Activated naive CD4-positive, alpha-beta T cell treated with anti-CD3 and anti-CD28 coated beads, Interleukin-2, amount 10 ng/mL, durations not matched to agents 7 days and 5 days (primary cell): ENCODE data around the gene DENND1A.

Experiments used
- CTCF ChIA-PET: fragments of 350-600 bp; sonication (Branson Sonifier 250); formaldehyde crosslinking; loops from one replicate; lab custom pipeline; 2021; ENCODE audit warnings: antibody characterized with exemption; lab: Charles Lee
- DNase-seq: peaks from one replicate; pipeline ENCODE4 v3.0.0-alpha.2; 2020
- H3K27ac Mint-ChIP-seq: one replicate; pipeline ENCODE4 v1.8.0; 2021; ENCODE audit warnings: mild to moderate bottlenecking, moderate library complexity, mixed read lengths
- H3K27me3 Mint-ChIP-seq: one replicate; pipeline ENCODE4 v1.8.0; 2021; ENCODE audit warnings: mild to moderate bottlenecking, mixed read lengths
- H3K36me3 Mint-ChIP-seq: one replicate; pipeline ENCODE4 v1.8.0; 2021; ENCODE audit warnings: mixed read lengths
- H3K4me1 Mint-ChIP-seq: one replicate; pipeline ENCODE4 v1.8.0; 2021; ENCODE audit warnings: mixed read lengths
- H3K4me3 Mint-ChIP-seq: one replicate; pipeline ENCODE4 v1.8.0; 2021; ENCODE audit warnings: mild to moderate bottlenecking, moderate library complexity, mixed read lengths
- H3K9me3 Mint-ChIP-seq: one replicate; pipeline ENCODE4 v1.8.0; 2021; ENCODE audit warnings: mixed read lengths

DENND1A gene

DNA sequence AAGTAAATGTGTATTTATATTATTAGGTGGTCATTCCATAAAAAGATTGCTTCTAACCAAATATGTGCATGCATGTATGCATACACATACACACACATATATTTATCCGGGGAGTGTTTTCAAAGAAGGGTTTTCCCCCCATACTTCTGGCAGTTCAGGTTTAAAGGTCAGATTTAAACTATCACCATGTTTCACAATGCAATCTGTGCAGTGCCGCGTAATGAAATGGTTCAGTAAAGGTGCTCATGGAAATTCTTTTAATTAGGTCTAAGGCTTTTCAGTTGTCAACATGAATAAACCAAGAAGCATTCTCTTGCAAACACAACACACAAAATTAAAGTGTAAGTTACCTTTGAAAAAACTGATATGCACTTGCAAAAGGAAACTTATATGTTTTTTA, 362.9 kb downstream of the DENND1A start:
- Mint-ChIP-seq H3K4me1 (peaks cover 13% of the 10 kb centered on the region), H3K9me3 (no peaks in the 10 kb centered on the region), H3K4me3 (no peak overlapping the region), H3K27ac (no peak overlapping the region), H3K27me3 (no peaks in the 10 kb centered on the region), H3K36me3 (peaks cover 3% of the 10 kb centered on the region)
- CTCF ChIA-PET = no interaction called here
- no peak for DNase-seq

DNA sequence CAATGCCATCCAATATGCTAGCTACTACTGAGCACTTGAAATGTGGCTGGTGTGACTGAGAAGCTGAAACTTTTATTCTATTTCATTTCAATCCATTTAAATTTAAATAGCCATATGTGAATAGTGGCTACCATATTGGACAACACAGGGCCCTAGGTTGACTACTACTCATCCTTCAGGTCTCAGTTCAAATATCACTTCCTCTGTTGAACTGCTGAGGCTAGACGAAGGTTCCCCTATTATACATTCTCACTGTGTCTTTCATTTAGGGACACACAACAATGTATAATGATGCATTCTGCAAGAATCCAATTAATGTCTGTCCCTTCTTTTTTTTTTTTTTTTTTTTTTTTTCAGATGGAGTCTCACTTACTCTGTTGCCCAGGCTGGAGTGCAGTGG, 365.3 kb downstream of the DENND1A start:
- H3K36me3 Mint-ChIP-seq = peaks cover 6% of the 10 kb centered on the region
- H3K27me3 Mint-ChIP-seq = no peaks in the 10 kb centered on the region
- peaks cover 17% of the 10 kb centered on the region for H3K4me1 Mint-ChIP-seq
- no peak overlapping the region for H3K27ac Mint-ChIP-seq
- no peak overlapping the region for H3K4me3 Mint-ChIP-seq
- DNase-seq = no peak
- peaks cover 2% of the 10 kb centered on the region for H3K9me3 Mint-ChIP-seq
- CTCF ChIA-PET = no interaction called here

DNA sequence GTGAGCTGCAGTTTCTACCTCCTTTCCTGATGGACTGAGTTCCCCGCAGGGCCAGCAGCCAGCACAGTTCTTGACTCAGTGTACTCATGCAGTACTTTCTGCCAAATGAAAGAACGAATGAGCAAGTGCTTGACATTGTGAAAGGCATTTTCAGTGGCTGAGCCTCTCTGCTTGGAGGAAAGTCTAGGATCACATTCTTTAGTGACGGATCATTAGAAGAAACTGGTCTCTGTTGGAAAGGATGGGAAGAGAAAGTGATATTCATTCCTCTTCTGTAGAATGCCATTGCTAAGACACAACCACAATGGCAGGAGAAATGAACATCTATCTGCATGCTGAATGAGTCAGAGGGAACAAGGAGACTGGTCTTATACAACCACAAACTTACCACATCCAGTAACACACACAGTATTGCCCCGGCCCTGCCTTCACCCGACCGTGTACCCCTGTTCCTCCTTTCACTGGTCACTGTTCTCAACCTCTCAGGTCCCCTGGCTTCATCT, 367.0 kb downstream of the DENND1A start:
- Mint-ChIP-seq H3K27ac (peak overlapping the region; percentile 64), H3K4me3 (no peak overlapping the region), H3K27me3 (no peaks in the 10 kb centered on the region), H3K9me3 (peaks cover 2% of the 10 kb centered on the region), H3K36me3 (peaks cover 2% of the 10 kb centered on the region), H3K4me1 (peaks cover 17% of the 10 kb centered on the region)
- CTCF ChIA-PET = no interaction called here
- DNase-seq = no peak

DNA sequence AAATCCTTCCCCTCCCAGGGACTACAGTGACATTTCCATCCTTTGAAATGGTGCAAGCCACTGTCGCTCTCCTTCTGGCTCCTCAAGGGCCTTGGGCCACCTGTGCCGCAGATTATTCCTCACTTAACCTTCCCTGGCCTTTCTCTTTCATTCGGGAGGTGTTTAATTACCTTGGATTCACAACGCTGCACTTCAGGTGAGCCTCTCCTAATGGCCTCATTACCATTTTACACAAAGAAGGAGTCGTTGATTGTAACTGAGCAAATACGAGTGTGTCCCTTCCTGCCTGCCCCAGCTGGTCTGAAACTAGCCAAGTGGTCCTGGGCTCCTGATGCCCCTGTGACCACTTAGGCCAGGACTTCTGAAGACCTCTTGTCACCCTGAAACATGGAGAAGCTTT, 368.9 kb downstream of the DENND1A start:
- Mint-ChIP-seq H3K27ac (peak overlapping the region; percentile 25), H3K4me1 (peaks cover 17% of the 10 kb centered on the region)

DNA sequence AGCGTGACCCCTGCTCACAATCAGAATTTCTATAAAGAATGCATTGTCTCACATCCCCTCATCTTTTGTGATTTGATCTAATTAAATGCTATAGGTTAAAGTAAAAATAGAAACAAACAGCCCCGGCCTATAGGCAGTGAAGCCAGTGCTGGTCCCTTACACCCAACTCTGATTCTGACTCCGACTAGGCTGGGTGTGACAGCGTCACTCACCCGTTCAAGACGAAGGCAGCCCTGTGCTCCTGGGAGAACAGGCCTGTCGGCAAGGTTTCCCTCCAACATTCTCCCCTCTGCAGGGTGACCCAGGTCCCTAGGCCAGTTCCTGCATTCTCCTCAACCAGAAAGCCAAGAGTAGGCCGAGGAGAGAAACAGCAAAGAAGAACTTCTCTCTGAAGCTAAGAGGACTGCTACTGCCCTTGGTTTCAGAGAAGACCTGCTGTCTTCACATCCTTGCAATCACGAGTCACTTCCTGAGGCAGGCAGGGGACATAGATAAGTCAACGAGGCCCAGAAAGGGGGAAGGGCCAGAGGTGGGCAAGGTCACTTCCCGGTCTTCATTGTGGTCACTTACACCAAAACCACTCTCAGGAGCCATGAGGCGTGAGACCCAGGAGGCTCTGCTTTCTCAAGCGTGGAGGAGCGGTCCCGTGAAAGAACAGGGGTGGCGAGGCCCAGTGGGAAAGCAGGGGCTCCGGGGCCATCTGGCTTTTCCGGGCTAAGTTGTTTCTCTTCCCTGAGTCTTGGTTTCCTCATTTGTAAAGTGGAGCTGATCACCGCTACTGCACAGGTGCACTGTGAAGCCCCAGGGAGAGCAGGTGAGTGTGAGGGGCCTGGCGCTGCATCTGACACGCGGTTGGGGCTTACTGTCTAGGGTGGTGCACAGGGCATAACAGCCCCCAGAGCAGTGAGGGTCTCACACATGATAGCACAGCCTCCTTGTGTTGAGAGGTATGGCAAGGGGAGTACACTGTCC, 373.2 kb downstream of the DENND1A start:
- Mint-ChIP-seq H3K9me3 (peaks cover 2% of the 10 kb centered on the region), H3K27me3 (no peaks in the 10 kb centered on the region), H3K27ac (no peak overlapping the region), H3K36me3 (peaks cover 13% of the 10 kb centered on the region), H3K4me3 (no peak overlapping the region), H3K4me1 (peaks cover 2% of the 10 kb centered on the region)
- CTCF ChIA-PET = no interaction called here
- no peak for DNase-seq

More for the DNA sequence above, 368.9 kb downstream of the DENND1A start:
- peaks cover 11% of the 10 kb centered on the region for H3K36me3 Mint-ChIP-seq
- no peaks in the 10 kb centered on the region for H3K27me3 Mint-ChIP-seq
- DNase-seq = no peak
- H3K9me3 Mint-ChIP-seq = peaks cover 2% of the 10 kb centered on the region
- CTCF ChIA-PET = no interaction called here
- no peak overlapping the region for H3K4me3 Mint-ChIP-seq

DNA sequence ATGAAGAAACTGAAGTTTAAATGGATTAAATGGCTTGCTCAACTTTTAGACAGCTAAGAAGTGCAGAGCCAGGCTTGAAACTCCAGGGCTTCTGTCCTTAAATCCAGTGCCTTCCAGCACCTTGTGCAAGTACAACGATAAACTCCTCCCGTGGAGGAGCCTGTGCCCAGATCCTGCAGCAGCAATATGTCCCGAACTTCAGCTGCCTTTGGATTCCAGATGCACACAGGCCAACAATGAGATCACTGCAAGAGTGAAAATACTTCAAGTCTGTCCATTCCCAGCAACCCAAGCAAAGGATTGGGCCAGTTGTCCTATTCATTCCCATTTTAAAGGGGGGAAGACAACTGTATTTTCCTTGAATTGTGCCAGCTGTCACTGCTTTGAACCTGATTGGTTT, 374.3 kb downstream of the DENND1A start:
- Mint-ChIP-seq H3K4me1 (no peaks in the 10 kb centered on the region), H3K9me3 (peaks cover 2% of the 10 kb centered on the region), H3K4me3 (no peak overlapping the region), H3K27me3 (no peaks in the 10 kb centered on the region), H3K36me3 (peaks cover 10% of the 10 kb centered on the region), H3K27ac (no peak overlapping the region)
- CTCF ChIA-PET = no interaction called here
- DNase-seq = no peak

DNA sequence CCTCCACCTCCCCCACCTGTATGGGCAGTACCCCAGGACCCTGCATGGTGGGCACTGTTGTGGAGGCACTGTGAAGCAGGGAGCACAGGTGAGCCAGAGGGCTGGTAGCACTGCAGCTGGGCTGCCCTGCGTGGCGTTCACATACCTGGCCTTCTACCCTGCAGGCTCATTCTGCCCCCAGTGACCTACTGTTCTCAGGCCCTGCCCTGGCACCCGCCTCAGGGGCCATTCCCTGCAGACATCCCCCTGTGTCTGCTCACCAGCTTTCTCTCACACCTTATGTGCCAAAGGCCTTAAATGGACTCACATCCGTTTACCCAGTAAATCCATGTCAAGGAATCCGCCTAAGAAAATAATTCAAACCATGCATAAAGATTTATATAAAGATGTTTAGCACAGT, 377.4 kb downstream of the DENND1A start:
- Mint-ChIP-seq H3K36me3 (peaks cover 10% of the 10 kb centered on the region), H3K4me3 (no peak overlapping the region), H3K27ac (no peak overlapping the region), H3K27me3 (no peaks in the 10 kb centered on the region), H3K4me1 (no peaks in the 10 kb centered on the region), H3K9me3 (no peaks in the 10 kb centered on the region)
- CTCF ChIA-PET = interaction anchor here (0.6 kb wide), 1 partner anchor 9 kb away, joined by 3 read pairs; no protein-coding TSS in a partner anchor
- DNase-seq = no peak

DNA sequence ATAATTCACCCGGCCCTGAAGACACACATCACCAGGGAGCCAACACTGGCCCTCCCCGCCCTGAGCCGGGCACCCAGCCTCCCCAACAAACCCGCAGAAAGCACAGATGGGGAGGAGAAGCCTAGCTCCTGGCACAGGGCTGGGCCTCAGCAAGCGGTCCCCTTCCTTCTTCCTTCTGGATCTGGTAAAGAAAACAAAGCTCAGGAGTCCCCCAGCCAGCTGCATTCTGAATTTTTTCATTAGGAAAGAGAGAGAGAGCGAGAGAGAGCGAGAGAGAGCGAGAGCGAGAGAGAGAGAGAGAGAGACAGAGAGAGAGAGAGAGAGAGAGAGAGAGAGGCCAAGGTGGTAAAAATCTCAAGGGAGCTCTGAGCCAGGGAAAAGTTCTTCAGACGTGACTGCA, 378.2 kb downstream of the DENND1A start:
- no peak overlapping the region for H3K27ac Mint-ChIP-seq
- no peaks in the 10 kb centered on the region for H3K27me3 Mint-ChIP-seq
- no peaks in the 10 kb centered on the region for H3K9me3 Mint-ChIP-seq
- no peak overlapping the region for H3K4me3 Mint-ChIP-seq
- no peak for DNase-seq
- H3K36me3 Mint-ChIP-seq = peaks cover 7% of the 10 kb centered on the region
- CTCF ChIA-PET = interaction anchor here (0.6 to 0.9 kb wide), 3 partner anchors 9 to 489 kb away, joined by 3 read pairs; no protein-coding TSS in a partner anchor
- H3K4me1 Mint-ChIP-seq = no peaks in the 10 kb centered on the region

DNA sequence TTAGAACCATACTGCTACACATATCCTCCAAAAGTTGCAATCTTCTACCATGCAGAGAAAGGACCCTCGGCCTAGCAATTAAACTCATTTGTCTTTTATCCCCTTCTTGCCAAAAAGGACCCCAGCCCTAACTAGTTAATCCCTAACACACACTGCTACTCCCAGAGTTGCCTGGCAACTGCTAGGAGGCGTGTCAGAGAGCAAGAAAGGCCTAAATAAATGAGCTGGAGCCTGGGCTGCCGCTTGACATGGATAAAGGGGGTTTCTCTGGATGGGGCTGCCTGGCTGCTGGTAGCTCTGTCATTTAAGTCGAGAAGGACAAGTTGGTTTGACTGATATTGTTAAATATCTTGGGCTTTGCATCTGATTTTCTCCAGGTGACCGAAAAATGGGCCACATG, 379.1 kb downstream of the DENND1A start:
- Mint-ChIP-seq H3K36me3 (peaks cover 1% of the 10 kb centered on the region), H3K9me3 (no peaks in the 10 kb centered on the region), H3K4me3 (no peak overlapping the region), H3K27me3 (no peaks in the 10 kb centered on the region), H3K27ac (no peak overlapping the region), H3K4me1 (no peaks in the 10 kb centered on the region)
- DNase-seq = no peak
- CTCF ChIA-PET = no interaction called here

DNA sequence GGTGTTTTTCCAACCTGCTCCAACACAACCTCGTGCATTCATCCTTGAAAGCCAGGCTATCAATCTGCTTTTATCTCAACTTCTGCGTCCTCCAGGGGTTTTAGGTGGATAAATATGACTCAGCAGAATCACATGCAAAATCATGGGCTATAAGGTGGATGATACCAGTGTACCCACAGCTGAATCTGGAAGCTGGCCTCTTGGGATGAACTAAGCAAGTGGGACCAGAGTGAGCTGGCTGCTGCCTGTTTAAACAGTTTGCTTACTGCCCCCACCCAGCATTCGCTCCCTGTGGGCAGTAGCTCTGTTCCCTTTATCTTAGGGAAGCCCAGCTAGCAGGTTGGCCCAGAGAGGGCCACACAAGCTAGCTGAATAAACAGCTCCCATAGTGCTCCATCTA, 379.9 kb downstream of the DENND1A start:
- H3K27ac Mint-ChIP-seq = no peak overlapping the region
- CTCF ChIA-PET = interaction anchor here (1.3 kb wide), 1 partner anchor 491 kb away, joined by 4 read pairs; no protein-coding TSS in a partner anchor
- no peak overlapping the region for H3K4me3 Mint-ChIP-seq

DNA sequence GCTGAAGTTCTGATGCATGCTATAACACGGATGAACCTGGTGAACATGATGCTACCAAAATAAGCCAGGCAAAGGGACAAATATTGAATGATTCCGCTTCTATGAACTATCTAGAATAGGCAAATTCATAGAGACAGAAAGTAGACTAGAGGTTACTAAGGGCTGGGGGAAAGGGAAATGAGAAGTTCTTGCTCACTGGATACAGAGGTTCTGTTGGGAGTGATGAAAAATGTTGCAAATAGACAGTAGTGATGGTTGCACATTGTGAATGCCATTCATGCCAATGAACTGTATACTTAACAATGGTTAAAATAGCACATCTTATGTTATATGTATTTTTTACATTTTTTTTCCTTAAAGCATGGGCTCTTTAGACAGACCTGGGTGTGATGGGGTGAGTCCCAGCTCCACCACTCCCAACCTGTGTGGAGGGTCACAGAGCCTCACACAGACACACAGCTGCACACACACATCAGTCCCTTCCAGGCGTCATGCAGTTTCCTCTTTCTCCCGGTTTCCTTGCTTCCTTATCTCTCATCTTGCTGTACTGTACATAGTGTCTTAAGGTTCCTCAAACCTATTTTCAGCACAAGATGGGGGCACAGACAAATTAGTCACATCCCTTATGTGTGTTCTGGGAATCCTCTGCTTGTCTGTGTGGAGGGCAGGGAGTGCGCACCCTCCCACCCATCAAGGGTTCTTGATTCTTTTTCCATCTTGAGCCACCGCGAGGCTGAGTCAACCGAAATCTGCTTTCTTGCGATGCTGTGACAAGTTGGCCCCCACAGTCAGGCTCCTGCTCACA, 381.0 kb downstream of the DENND1A start:
- DNase-seq = no peak
- no peak overlapping the region for H3K27ac Mint-ChIP-seq
- no peaks in the 10 kb centered on the region for H3K9me3 Mint-ChIP-seq
- no peaks in the 10 kb centered on the region for H3K27me3 Mint-ChIP-seq
- no peaks in the 10 kb centered on the region for H3K4me1 Mint-ChIP-seq
- no peak overlapping the region for H3K4me3 Mint-ChIP-seq
- H3K36me3 Mint-ChIP-seq = no peaks in the 10 kb centered on the region
- CTCF ChIA-PET = interaction anchor here (1.3 kb wide), 1 partner anchor 492 kb away, joined by 4 read pairs; no protein-coding TSS in a partner anchor

More for the DNA sequence above, 379.9 kb downstream of the DENND1A start:
- H3K27me3 Mint-ChIP-seq = no peaks in the 10 kb centered on the region
- no peaks in the 10 kb centered on the region for H3K4me1 Mint-ChIP-seq
- no peak for DNase-seq
- no peaks in the 10 kb centered on the region for H3K9me3 Mint-ChIP-seq
- H3K36me3 Mint-ChIP-seq = no peaks in the 10 kb centered on the region

DNA sequence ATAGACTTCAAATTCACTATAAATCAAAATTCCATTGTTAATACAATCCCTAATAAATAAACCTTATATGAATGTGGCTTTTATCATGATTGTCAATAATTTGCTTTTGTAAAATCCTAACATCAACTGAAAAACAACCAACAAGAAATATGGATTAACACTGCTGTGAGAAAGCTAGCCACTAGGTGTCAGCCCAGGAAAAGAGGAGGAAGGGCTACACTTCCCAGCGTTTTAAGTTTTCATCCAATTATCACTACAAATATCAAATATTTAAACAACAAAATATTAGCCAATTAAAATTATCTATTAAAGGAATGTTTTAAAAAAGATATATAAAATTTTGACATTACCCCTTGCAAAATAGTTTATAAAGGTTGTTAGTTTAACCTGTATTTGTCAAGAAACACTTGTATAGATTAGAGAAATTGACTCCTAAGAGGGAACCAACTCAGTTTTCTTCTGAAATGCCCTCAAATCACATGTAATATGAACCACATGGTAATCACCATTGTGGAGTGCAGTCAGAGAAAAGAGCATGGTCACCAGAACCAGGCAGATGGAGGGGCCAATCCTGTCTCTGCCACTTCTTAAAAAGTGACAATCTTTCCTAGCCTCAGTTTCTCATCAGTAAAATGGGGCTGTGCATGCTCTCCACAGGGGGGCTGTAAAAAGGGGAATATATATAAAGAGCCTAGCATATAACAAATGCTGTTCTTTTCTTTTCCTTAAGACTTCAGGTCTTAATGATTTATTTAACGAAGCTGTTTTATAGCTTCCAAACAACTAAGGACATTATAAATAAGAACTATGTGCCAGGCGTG, 385.7 kb downstream of the DENND1A start:
- H3K4me1 Mint-ChIP-seq = no peaks in the 10 kb centered on the region
- no peaks in the 10 kb centered on the region for H3K9me3 Mint-ChIP-seq
- no peak overlapping the region for H3K27ac Mint-ChIP-seq
- DNase-seq = peak; percentile 49
- no peak overlapping the region for H3K4me3 Mint-ChIP-seq
- no peaks in the 10 kb centered on the region for H3K36me3 Mint-ChIP-seq
- no peaks in the 10 kb centered on the region for H3K27me3 Mint-ChIP-seq
- CTCF ChIA-PET = interaction anchor here (1.3 to 3.4 kb wide), 5 partner anchors 11 to 497 kb away, joined by 3 to 28 read pairs (median 5); no protein-coding TSS in a partner anchor

DNA sequence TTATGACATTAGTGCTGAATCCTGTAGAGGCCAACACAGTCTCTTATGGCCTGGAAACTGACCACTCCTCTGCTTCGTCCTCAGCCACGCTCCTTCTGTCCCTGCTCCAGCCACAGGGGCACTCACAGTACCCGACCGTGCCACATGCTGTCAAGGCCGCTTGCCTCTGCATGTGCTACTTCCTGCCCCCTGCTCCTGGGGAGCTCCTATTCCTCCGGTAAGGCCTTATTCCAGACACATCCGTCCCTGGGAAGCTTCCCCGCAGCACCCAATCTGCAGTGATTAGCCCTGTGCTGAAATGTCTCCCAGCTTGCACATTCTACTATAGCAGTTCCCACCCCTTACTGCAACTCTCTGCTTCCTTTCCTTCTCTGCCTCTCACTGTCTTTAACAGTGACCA, 386.4 kb downstream of the DENND1A start:
- CTCF ChIA-PET = interaction anchor here (1.0 to 3.4 kb wide), 7 partner anchors 9 to 498 kb away, joined by 3 to 28 read pairs (median 4); no protein-coding TSS in a partner anchor
- no peak for DNase-seq
- no peaks in the 10 kb centered on the region for H3K4me1 Mint-ChIP-seq
- no peak overlapping the region for H3K27ac Mint-ChIP-seq
- H3K36me3 Mint-ChIP-seq = no peaks in the 10 kb centered on the region
- no peaks in the 10 kb centered on the region for H3K9me3 Mint-ChIP-seq
- H3K27me3 Mint-ChIP-seq = no peaks in the 10 kb centered on the region
- no peak overlapping the region for H3K4me3 Mint-ChIP-seq
